Measurements from ENCODE around the gene OPA3.
A peak's percentile ranks its signal among the peaks of the same experiment; 100 is the strongest.

Gene OPA3

DNA sequence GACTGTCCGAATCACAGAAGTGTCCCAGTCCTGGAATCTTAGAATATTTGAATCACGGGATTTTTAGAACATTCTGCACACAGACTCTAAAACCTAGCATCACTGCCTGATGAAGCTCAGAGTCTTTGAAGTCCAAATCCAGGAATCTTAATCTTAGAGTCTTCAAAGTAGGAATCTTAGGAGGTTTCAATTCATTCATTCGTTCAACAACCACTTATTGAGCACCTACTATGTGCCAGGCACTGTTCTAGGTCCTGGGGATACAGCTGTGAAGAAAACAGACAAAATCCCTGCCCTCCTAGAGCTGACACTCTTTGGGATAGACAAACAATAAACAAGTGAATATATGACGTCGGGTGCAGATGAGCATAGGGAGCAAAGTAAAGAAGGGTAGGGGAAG is 89.4 kb downstream of the OPA3 start:
- Histone ChIP-seq H3K4me3 (ENCODE audit: low read length) (no peak overlapping the region), H3K27ac (ENCODE audit: low read length) (no peak overlapping the region), H3K36me3 (ENCODE audit: control insufficient read depth, insufficient read depth, low read length) (no peaks in the 10 kb centered on the region), H3K27me3 (ENCODE audit: control insufficient read depth, insufficient read depth, low read length) (no peaks in the 10 kb centered on the region), H3K9me3 (ENCODE audit: control insufficient read depth, insufficient read depth, low read length) (no peaks in the 10 kb centered on the region), H3K4me1 (ENCODE audit: control insufficient read depth, insufficient read depth, low read length) (peaks cover 4% of the 10 kb centered on the region; the same call in 1 of the 2 replicates)
- DNase-seq (ENCODE audit: low read depth, low spot score): no peak
- WGBS (ENCODE audit: insufficient coverage, insufficient read length): no CpG with 5 or more reads among the region's 5 CpGs

- no CpG with 5 or more reads among the region's 39 CpGs for WGBS (ENCODE audit: insufficient coverage, insufficient read length)
- no peak overlapping the region for H3K4me3 ChIP-seq (ENCODE audit: low read length)
- no peaks in the 10 kb centered on the region for H3K36me3 ChIP-seq (ENCODE audit: control insufficient read depth, insufficient read depth, low read length)
- H3K9me3 ChIP-seq (ENCODE audit: control insufficient read depth, insufficient read depth, low read length): no peaks in the 10 kb centered on the region
- H3K27ac ChIP-seq (ENCODE audit: low read length): no peak overlapping the region
- no peaks in the 10 kb centered on the region for H3K27me3 ChIP-seq (ENCODE audit: control insufficient read depth, insufficient read depth, low read length)
- H3K4me1 ChIP-seq (ENCODE audit: control insufficient read depth, insufficient read depth, low read length): 0 out of 2 replicates have a peak, but pooled peaks cover 4% of the 10 kb centered on the region
- no peak for DNase-seq (ENCODE audit: low read depth, low spot score)
Observed at GRCh38 chr19:45494261-45494916, 90.2 kb downstream of the OPA3 start.

DNA sequence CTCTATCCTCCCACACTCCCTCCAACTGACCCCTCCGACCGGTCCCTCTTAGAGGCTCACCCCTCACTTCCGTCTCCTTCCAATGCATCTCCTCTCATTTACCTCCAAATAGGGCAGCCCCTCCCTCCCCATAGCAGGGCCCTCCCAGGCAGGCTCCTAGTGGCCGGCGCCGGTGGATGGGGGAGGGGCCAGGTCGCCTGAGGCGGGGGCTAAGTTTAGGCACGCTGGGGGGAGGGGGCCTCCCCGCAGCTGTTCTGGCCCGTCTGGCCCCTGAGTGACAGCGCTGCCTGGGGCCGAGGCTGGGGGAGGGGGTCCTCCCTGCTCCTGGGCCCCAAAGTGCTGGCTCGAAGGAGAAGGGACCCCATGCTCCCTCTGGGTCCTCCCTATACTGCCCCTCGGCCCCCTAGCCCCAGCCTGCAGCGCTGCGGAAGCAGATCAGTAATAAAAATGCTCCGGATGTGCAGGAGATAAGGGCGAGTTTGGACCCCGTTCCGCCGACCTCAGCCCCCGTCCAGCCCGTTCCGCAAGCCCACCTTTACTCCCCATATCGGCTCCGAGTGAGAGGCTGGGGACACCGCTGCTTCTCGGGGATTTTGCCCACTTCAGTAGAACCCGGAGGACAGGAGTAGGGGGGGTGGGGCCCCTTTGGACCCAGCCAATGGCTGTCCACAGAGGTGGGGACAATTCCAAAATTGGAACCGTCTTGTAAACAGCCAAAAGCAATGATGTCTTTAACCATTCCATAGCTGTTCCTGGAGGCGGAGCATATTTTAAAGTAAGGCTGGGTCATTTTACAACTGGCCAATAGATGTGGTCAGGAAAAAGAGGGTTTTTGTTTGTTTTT is 91.8 kb downstream of the OPA3 start:
- no peak for DNase-seq (ENCODE audit: low read depth, low spot score)
- Histone ChIP-seq H3K4me3 (ENCODE audit: low read length) (peak overlapping the region; percentile 43; the same call in 1 of the 2 replicates), H3K36me3 (ENCODE audit: control insufficient read depth, insufficient read depth, low read length) (no peaks in the 10 kb centered on the region), H3K9me3 (ENCODE audit: control insufficient read depth, insufficient read depth, low read length) (no peaks in the 10 kb centered on the region), H3K27ac (ENCODE audit: low read length) (no peak overlapping the region), H3K27me3 (ENCODE audit: control insufficient read depth, insufficient read depth, low read length) (no peaks in the 10 kb centered on the region), H3K4me1 (ENCODE audit: control insufficient read depth, insufficient read depth, low read length) (no peaks in the 10 kb centered on the region)
- no CpG with 5 or more reads among the region's 32 CpGs for WGBS (ENCODE audit: insufficient coverage, insufficient read length)

DNA sequence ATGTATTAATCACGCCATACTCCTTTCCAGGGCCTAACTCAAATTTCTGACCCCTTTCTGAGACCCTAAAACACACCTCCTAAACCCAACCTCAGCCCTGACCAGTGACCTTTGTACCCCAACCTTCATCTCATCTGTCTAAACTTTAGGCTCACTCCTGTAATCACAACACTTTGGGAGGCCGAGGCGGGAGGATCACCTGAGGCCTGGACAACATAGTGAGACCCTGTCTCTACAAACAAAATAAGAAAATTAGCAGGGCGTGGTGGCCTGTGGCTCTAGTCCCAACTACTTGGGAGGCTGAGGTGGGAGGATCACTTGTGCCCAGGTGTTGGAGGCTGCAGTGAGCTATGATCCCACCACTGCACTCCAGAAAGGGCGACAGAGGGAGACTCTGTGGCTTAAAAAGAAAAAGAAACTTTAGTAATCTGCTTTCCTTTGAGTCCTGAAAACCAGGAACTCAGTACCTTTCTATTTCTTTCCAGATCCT is 92.4 kb downstream of the OPA3 start:
- Histone ChIP-seq H3K4me1 (ENCODE audit: control insufficient read depth, insufficient read depth, low read length) (no peaks in the 10 kb centered on the region), H3K9me3 (ENCODE audit: control insufficient read depth, insufficient read depth, low read length) (no peaks in the 10 kb centered on the region), H3K27me3 (ENCODE audit: control insufficient read depth, insufficient read depth, low read length) (no peaks in the 10 kb centered on the region), H3K4me3 (ENCODE audit: low read length) (peak overlapping the region; percentile 43; the same call in 1 of the 2 replicates), H3K27ac (ENCODE audit: low read length) (no peak overlapping the region), H3K36me3 (ENCODE audit: control insufficient read depth, insufficient read depth, low read length) (no peaks in the 10 kb centered on the region)
- DNase-seq (ENCODE audit: low read depth, low spot score): no peak
- no CpG with 5 or more reads among the region's 5 CpGs for WGBS (ENCODE audit: insufficient coverage, insufficient read length)

DNA sequence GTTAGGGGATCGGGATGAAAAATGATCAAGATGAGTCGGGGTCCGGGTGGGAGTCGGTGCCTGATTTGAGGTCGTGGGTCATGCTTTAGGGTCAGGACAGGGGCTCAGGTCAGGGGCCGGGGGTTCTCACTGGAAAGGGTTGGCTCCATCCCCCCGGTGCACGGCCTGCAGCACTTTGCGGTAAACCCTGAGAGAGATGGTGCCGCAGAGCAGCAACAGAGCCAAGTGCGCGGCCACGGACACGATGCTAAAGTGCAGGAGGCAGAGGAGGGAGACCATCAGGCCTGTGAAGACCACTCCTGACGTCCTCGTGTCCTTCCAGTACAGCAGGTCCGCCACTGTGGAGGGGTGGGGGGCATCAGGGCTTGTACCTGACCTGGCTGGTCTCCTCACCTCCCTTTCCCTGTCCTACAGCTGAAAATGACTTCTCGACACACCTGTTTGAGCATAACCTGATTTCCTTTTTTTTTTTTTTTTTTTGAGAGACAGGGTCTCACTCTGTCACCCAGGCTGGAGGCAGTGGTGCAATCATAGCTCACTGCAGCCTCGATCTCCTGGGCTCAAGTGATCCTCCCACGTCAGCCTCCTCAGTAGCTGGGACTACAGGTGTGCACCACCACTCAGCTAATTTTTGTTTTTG is 95.3 kb downstream of the OPA3 start:
- Histone ChIP-seq H3K4me1 (ENCODE audit: control insufficient read depth, insufficient read depth, low read length) (no peaks in the 10 kb centered on the region), H3K9me3 (ENCODE audit: control insufficient read depth, insufficient read depth, low read length) (no peaks in the 10 kb centered on the region), H3K27ac (ENCODE audit: low read length) (no peak overlapping the region), H3K27me3 (ENCODE audit: control insufficient read depth, insufficient read depth, low read length) (no peaks in the 10 kb centered on the region), H3K4me3 (ENCODE audit: low read length) (no peak overlapping the region), H3K36me3 (ENCODE audit: control insufficient read depth, insufficient read depth, low read length) (no peaks in the 10 kb centered on the region)
- DNase-seq (ENCODE audit: low read depth, low spot score): no peak
- WGBS (ENCODE audit: insufficient coverage, insufficient read length): 100% methylated on average over 3 of the region's 20 CpGs

DNA sequence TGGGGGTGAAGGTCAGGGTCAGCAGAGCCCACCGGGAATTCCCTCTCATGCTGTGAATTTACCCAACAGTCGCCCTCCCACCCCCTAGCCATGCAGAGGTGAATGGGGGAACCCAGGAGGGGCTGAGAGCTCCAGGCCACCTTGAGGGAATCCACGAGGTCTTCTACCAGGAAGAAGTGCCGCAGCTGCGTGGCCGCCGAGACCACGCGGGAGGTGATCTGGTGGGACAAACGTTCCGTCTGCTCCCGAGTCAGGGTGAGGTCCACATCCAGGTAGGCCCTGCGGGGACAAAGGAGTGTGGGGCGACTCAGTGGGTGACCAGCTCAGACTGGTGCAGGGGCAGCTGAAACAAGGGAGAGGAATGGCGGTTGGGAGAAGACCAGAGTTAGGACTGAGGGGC is 95.9 kb downstream of the OPA3 start:
- Histone ChIP-seq H3K36me3 (ENCODE audit: control insufficient read depth, insufficient read depth, low read length) (no peaks in the 10 kb centered on the region), H3K4me1 (ENCODE audit: control insufficient read depth, insufficient read depth, low read length) (no peaks in the 10 kb centered on the region), H3K4me3 (ENCODE audit: low read length) (no peak overlapping the region), H3K9me3 (ENCODE audit: control insufficient read depth, insufficient read depth, low read length) (no peaks in the 10 kb centered on the region), H3K27ac (ENCODE audit: low read length) (no peak overlapping the region), H3K27me3 (ENCODE audit: control insufficient read depth, insufficient read depth, low read length) (no peaks in the 10 kb centered on the region)
- no peak for DNase-seq (ENCODE audit: low read depth, low spot score)
- WGBS (ENCODE audit: insufficient coverage, insufficient read length): no CpG with 5 or more reads among the region's 15 CpGs

DNA sequence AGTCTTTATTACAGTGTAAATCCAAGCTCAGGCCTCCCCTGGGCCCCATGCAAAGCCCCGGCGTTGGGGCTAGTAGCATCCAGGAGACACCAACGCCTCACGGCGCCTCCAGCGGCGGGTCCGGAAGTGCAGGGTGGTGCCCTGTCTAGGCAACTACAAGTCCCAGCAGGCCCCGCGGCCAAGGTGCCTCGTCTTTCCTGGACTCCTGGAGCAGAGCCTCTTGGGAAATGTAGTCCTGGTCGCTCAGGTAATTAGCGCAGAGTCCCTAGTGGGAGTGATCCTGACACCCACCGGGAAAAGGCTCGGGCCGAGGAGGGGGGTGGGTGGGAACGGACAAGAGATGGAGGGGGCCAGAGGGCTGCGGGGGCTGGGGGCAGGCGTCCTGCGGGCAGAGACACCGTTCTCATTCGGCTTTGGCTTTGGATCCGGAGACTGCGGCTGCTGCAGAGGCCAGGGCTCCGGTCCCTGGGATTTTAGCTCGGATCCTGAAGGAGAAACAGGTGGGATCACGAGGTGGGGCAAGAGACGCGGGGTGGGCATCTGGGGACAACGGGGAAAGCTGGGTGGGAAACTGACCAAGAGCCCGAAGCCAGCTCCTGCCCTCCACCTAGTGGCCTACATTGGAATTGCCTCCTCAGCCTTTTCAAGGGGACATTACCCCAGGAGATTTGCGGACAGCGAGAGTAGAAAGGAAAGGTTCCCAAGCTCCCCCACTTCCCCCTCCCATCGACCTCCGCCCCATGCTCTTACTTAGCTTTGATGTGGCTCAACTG is 99.1 kb downstream of the OPA3 start:
- H3K9me3 ChIP-seq (ENCODE audit: control insufficient read depth, insufficient read depth, low read length): no peaks in the 10 kb centered on the region
- H3K27ac ChIP-seq (ENCODE audit: low read length): no peak overlapping the region
- no peaks in the 10 kb centered on the region for H3K27me3 ChIP-seq (ENCODE audit: control insufficient read depth, insufficient read depth, low read length)

DNA sequence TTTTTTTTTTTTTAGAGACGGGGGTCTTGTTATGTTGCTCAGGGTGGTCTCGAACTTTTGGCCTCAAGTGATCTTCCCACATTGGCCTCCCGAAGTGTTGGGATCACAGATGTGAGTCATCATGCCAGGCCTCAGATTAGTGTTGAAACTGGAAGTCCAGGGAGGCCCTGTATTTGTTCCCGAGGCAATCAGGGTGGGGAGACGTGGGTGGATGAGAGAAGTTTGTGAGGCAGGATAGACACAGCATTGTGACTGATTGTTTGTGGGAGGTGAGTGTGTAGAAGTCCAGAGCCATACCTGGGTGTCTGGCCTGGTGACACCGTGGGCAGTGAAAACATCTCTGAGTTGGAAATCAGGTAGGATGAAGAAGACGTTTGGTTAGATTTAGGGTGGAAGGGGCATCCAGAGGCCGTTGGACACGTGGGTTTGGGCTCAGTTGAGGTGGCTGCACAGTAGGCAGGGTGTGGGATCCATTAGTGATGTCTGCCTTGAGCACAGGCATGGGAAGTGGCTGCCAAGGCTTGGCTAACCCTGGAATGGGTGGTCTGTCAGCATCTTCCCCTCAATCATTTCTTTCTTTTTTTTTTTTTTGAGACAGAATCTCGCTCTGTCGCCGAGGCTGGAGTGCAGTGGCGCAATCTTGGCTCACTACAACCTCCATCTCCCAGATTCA is 100.2 kb downstream of the OPA3 start:
- Histone ChIP-seq H3K9me3 (ENCODE audit: control insufficient read depth, insufficient read depth, low read length) (no peaks in the 10 kb centered on the region), H3K36me3 (ENCODE audit: control insufficient read depth, insufficient read depth, low read length) (no peaks in the 10 kb centered on the region), H3K4me3 (ENCODE audit: low read length) (no peak overlapping the region), H3K27me3 (ENCODE audit: control insufficient read depth, insufficient read depth, low read length) (no peaks in the 10 kb centered on the region), H3K27ac (ENCODE audit: low read length) (no peak overlapping the region), H3K4me1 (ENCODE audit: control insufficient read depth, insufficient read depth, low read length) (no peaks in the 10 kb centered on the region)
- WGBS (ENCODE audit: insufficient coverage, insufficient read length): no CpG with 5 or more reads among the region's 13 CpGs
- no peak for DNase-seq (ENCODE audit: low read depth, low spot score)

More for the DNA sequence above, 99.1 kb downstream of the OPA3 start:
- Histone ChIP-seq H3K36me3 (ENCODE audit: control insufficient read depth, insufficient read depth, low read length) (no peaks in the 10 kb centered on the region), H3K4me3 (ENCODE audit: low read length) (peak overlapping the region; percentile 58; the same call in 1 of the 2 replicates), H3K4me1 (ENCODE audit: control insufficient read depth, insufficient read depth, low read length) (no peaks in the 10 kb centered on the region)
- no CpG with 5 or more reads among the region's 35 CpGs for WGBS (ENCODE audit: insufficient coverage, insufficient read length)
- no peak for DNase-seq (ENCODE audit: low read depth, low spot score)

- Histone ChIP-seq H3K4me1 (ENCODE audit: control insufficient read depth, insufficient read depth, low read length) (no peaks in the 10 kb centered on the region), H3K4me3 (ENCODE audit: low read length) (no peak overlapping the region), H3K9me3 (ENCODE audit: control insufficient read depth, insufficient read depth, low read length) (no peaks in the 10 kb centered on the region), H3K27me3 (ENCODE audit: control insufficient read depth, insufficient read depth, low read length) (no peaks in the 10 kb centered on the region), H3K27ac (ENCODE audit: low read length) (no peak overlapping the region), H3K36me3 (ENCODE audit: control insufficient read depth, insufficient read depth, low read length) (no peaks in the 10 kb centered on the region)
- no peak for DNase-seq (ENCODE audit: low read depth, low spot score)
- no CpG with 5 or more reads among the region's 5 CpGs for WGBS (ENCODE audit: insufficient coverage, insufficient read length)
Observed at GRCh38 chr19:45483033-45483432, 101.6 kb downstream of the OPA3 start.
